ENCODE measurements around the gene UBE2I. TPM values are rescaled to one million over a fixed set of nuclear protein-coding genes. Genes with fewer than 3 reads are reported as not detected.

Gene UBE2I
- total RNA-seq, 1 donor from 2014 or later = 44.5 TPM

- DNase-seq = no peak
Measured at GRCh38 chr16:1343428-1344242, 34.2 kb downstream of the UBE2I start.

GRCh38 chr16:1344499-1344898 is 35.1 kb downstream of the UBE2I start:
- no peak for DNase-seq

- DNase-seq = no peak
Measured at GRCh38 chr16:1345087-1345486, 35.7 kb downstream of the UBE2I start.

- no peak for DNase-seq
Measured at GRCh38 chr16:1345651-1346421, 36.4 kb downstream of the UBE2I start.

GRCh38 chr16:1346422-1347285 is 37.2 kb downstream of the UBE2I start:
- DNase-seq = no peak

- DNase-seq = no peak
Measured at GRCh38 chr16:1347286-1347855, 37.9 kb downstream of the UBE2I start.

- DNase-seq = no peak
Measured at GRCh38 chr16:1347962-1348361, 38.5 kb downstream of the UBE2I start.

GRCh38 chr16:1348441-1348840 is 39.0 kb downstream of the UBE2I start:
- no peak for DNase-seq

- DNase-seq = no peak
Measured at GRCh38 chr16:1348926-1349325, 39.5 kb downstream of the UBE2I start.

- no peak for DNase-seq
Measured at GRCh38 chr16:1349351-1349750, 39.9 kb downstream of the UBE2I start.

GRCh38 chr16:1349951-1350350 is 40.5 kb downstream of the UBE2I start:
- DNase-seq = no peak

GRCh38 chr16:1350691-1351090 is 41.3 kb downstream of the UBE2I start:
- no peak for DNase-seq

- no peak for DNase-seq
Measured at GRCh38 chr16:1351215-1351581, 41.8 kb downstream of the UBE2I start.

GRCh38 chr16:1351582-1352362 is 42.3 kb downstream of the UBE2I start, which contains the start of the genes GNPTG and TSR3:
GNPTG (plus strand) TSS chr16:1351931; CDS start chr16:1351966, 35 bp downstream.
TSR3 (minus strand) TSS chr16:1351878; CDS start chr16:1351804, 74 bp downstream.
- DNase-seq = peak; percentile 70

- no peak for DNase-seq
Measured at GRCh38 chr16:1354815-1355540, 45.5 kb downstream of the UBE2I start.

GRCh38 chr16:1355591-1355990 is 46.2 kb downstream of the UBE2I start:
- no peak for DNase-seq

- DNase-seq = no peak
Measured at GRCh38 chr16:1356061-1356900, 46.8 kb downstream of the UBE2I start.

GRCh38 chr16:1357906-1358566 is 48.6 kb downstream of the UBE2I start:
- no peak for DNase-seq
